ENCODE results near the gene ASIC1.
"Not testable (repeated sequence)": the region's sequence is repeated elsewhere in the genome, so short reads cannot be mapped to it uniquely, and the experiment has no call there.

ASIC1 gene

DNA sequence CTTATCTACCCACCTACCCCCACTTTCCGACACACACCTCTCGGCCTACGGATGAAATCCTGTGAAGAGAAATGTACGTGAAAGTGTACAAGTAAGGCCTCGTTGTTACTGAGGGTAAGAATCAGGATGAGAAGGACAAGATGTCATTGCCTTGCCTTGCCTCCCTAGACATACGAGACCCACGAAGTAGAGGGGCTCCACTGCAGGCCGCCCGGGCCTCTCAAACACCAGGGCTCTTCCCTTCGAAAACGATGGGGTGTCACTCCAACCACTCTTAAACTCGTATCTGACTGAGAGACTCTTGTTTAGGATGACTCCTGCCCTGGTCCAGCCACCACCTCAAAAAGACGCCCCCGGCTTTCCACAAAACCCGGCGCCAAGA is 32.6 kb upstream of the ASIC1 start:
- TF ChIP-seq, protein P1, sequence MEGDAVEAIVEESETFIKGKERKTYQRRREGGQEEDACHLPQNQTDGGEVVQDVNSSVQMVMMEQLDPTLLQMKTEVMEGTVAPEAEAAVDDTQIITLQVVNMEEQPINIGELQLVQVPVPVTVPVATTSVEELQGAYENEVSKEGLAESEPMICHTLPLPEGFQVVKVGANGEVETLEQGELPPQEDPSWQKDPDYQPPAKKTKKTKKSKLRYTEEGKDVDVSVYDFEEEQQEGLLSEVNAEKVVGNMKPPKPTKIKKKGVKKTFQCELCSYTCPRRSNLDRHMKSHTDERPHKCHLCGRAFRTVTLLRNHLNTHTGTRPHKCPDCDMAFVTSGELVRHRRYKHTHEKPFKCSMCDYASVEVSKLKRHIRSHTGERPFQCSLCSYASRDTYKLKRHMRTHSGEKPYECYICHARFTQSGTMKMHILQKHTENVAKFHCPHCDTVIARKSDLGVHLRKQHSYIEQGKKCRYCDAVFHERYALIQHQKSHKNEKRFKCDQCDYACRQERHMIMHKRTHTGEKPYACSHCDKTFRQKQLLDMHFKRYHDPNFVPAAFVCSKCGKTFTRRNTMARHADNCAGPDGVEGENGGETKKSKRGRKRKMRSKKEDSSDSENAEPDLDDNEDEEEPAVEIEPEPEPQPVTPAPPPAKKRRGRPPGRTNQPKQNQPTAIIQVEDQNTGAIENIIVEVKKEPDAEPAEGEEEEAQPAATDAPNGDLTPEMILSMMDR (IDR thresholded peaks at IDR 0.05; ENCODE audit: low read depth, low read length), result no peak
- H3K4me3 ChIP-seq (ENCODE audit: low read depth, low read length), result peak overlapping the region; percentile 83
- H3K4me1 ChIP-seq, result peaks cover 19% of the 10 kb centered on the region; the same call in 1 of the 2 replicates
- H3K36me3 ChIP-seq, result peaks cover 28% of the 10 kb centered on the region
- no peaks in the 10 kb centered on the region for H3K9me3 ChIP-seq
- H3K27me3 ChIP-seq, result no peaks in the 10 kb centered on the region
- peak; percentile 21 for DNase-seq

GRCh38 chr12:50025187-50026059 is 32.0 kb upstream of the ASIC1 start, which contains the start of gene RACGAP1:
Gene RACGAP1, minus strand, starts transcription at chr12:50025494. Its CDS starts 8,779 bp downstream, at chr12:50016715.
- no peaks in the 10 kb centered on the region for H3K9me3 ChIP-seq
- peak; percentile 97 for DNase-seq
- peaks cover 19% of the 10 kb centered on the region; the same call in 1 of the 2 replicates for H3K4me1 ChIP-seq
- TF ChIP-seq, protein P1 (IDR thresholded peaks at IDR 0.05; ENCODE audit: low read depth, low read length), result no peak
- H3K36me3 ChIP-seq, result peaks cover 24% of the 10 kb centered on the region
- H3K4me3 ChIP-seq (ENCODE audit: low read depth, low read length), result peak within 1 kb of the TSS; percentile 83
- no peaks in the 10 kb centered on the region for H3K27me3 ChIP-seq

GRCh38 chr12:50026691-50027090 is 30.7 kb upstream of the ASIC1 start:
- TF ChIP-seq, protein P1 (IDR thresholded peaks at IDR 0.05; ENCODE audit: low read depth, low read length), result no peak
- H3K9me3 ChIP-seq, result no peaks in the 10 kb centered on the region
- peaks cover 8% of the 10 kb centered on the region; the same call in 1 of the 2 replicates for H3K4me1 ChIP-seq
- no peaks in the 10 kb centered on the region for H3K27me3 ChIP-seq
- H3K36me3 ChIP-seq, result peaks cover 18% of the 10 kb centered on the region
- no peak for DNase-seq
- H3K4me3 ChIP-seq (ENCODE audit: low read depth, low read length), result no peak overlapping the region

- H3K36me3 ChIP-seq; DNase-seq; H3K4me1 ChIP-seq; H3K27me3 ChIP-seq; H3K4me3 ChIP-seq (ENCODE audit: low read depth, low read length); H3K9me3 ChIP-seq: not testable (repeated sequence)
Measured at GRCh38 chr12:50030449-50030848, 26.9 kb upstream of the ASIC1 start.

- no peaks in the 10 kb centered on the region for H3K4me1 ChIP-seq
- no peaks in the 10 kb centered on the region for H3K36me3 ChIP-seq
- no peak for DNase-seq
- H3K4me3 ChIP-seq (ENCODE audit: low read depth, low read length), result no peak overlapping the region
- H3K9me3 ChIP-seq, result no peaks in the 10 kb centered on the region; the same call in 1 of the 2 replicates
- TF ChIP-seq, protein P1 (IDR thresholded peaks at IDR 0.05; ENCODE audit: low read depth, low read length), result no peak
- H3K27me3 ChIP-seq, result no peaks in the 10 kb centered on the region
Measured at GRCh38 chr12:50032515-50032853, 24.9 kb upstream of the ASIC1 start.

GRCh38 chr12:50032854-50033581 is 24.4 kb upstream of the ASIC1 start:
- H3K4me1 ChIP-seq, result no peaks in the 10 kb centered on the region
- no peaks in the 10 kb centered on the region; the same call in 1 of the 2 replicates for H3K9me3 ChIP-seq
- DNase-seq, result peak; percentile 24
- no peaks in the 10 kb centered on the region for H3K36me3 ChIP-seq
- no peaks in the 10 kb centered on the region for H3K27me3 ChIP-seq
- H3K4me3 ChIP-seq (ENCODE audit: low read depth, low read length), result no peak overlapping the region
- TF ChIP-seq, protein P1 (IDR thresholded peaks at IDR 0.05; ENCODE audit: low read depth, low read length), result no peak
